NCI-H2107 (cell line): ENCODE measurements around the gene MYF5.

Source experiments
- DNase-seq: peaks from one replicate; lab custom pipeline; 2025; lab: John Stamatoyannopoulos, UW

MYF5 gene

GRCh38 chr12:80766210-80766609, 49.5 kb downstream of the MYF5 start:
- DNase-seq: no peak

DNA sequence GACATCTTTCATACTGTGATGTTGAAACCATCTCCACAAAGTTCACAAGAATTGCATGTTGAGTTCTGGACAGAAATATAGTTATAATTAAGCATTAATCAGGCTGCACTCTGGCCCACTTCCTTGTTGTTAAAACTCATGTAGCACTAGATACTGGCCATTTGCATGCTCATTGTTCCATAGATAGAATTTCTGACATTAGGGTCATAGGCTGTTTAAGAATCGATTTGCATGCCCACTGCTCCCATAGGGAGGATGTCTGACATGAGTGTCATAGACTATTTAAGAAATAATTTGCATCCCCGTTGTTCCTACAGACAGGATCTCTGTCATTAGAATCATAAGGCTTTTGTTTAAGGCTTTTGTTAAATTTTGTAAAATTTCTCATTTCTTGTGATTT, 50.2 kb downstream of the MYF5 start:
- DNase-seq: no peak
